MM.1S (cell line): ENCODE data around the gene NAA15.

ENCODE experiments used
- DNase-seq: peaks from one replicate; pipeline ENCODE4 v3.0.0-alpha.2; 2015
- H2AFZ ChIP-seq: fragments of 300-600 bp; sonication (generic); 2 replicates; pipeline ENCODE4 v1.6.0; 2016; ENCODE audit warnings: antibody characterized with exemption, low read length
- H3F3A ChIP-seq: fragments of 300-600 bp; sonication (generic); 2 replicates; pipeline ENCODE4 v1.6.1; 2016; ENCODE audit warnings: mild to moderate bottlenecking, antibody characterized with exemption, low read length, moderate library complexity, mixed read lengths; ENCODE audit not compliant: insufficient read depth
- H3K27ac ChIP-seq: fragments of 300-600 bp; sonication (generic); 2 replicates; pipeline ENCODE4 v1.5.1; 2016; ENCODE audit warnings: mild to moderate bottlenecking, low read length
- H3K27me3 ChIP-seq: fragments of 300-600 bp; sonication (generic); replicated peaks from 2 replicates; pipeline ENCODE4 v1.6.0; 2016; ENCODE audit warnings: low read length; ENCODE audit not compliant: insufficient read depth
- H3K36me3 ChIP-seq: fragments of 300-600 bp; sonication (generic); replicated peaks from 2 replicates; pipeline ENCODE4 v1.6.1; 2016; ENCODE audit warnings: mild to moderate bottlenecking, low read length, mixed read lengths; ENCODE audit not compliant: insufficient read depth
- H3K4me1 ChIP-seq: fragments of 300-600 bp; sonication (generic); 2 replicates; pipeline ENCODE4 v1.6.1; 2016; ENCODE audit warnings: low read length, mixed read lengths
- H3K4me2 ChIP-seq: fragments of 300-600 bp; sonication (generic); 2 replicates; pipeline ENCODE4 v1.6.0; 2016; ENCODE audit warnings: low read depth, low read length
- H3K4me3 ChIP-seq: fragments of 300-600 bp; sonication (generic); 2 replicates; pipeline ENCODE4 v1.5.1; 2016; ENCODE audit warnings: low read length, mixed read lengths
- H3K79me2 ChIP-seq: fragments of 300-600 bp; sonication (generic); 2 replicates; pipeline ENCODE4 v1.6.1; 2016; ENCODE audit warnings: mixed run types, low read length, mixed read lengths
- H3K9ac ChIP-seq: fragments of 300-600 bp; sonication (generic); 2 replicates; pipeline ENCODE4 v1.6.1; 2016; ENCODE audit warnings: low read length, mixed read lengths
- H3K9me2 ChIP-seq: fragments of 300-600 bp; sonication (generic); replicated peaks from 2 replicates; pipeline ENCODE4 v1.6.1; 2016; ENCODE audit warnings: mild to moderate bottlenecking, low read length, mixed read lengths; ENCODE audit not compliant: insufficient read depth
- H3K9me3 ChIP-seq: fragments of 300-600 bp; sonication (generic); replicated peaks from 2 replicates; pipeline ENCODE4 v1.6.1; 2016; ENCODE audit warnings: mild to moderate bottlenecking, low read length, mixed read lengths; ENCODE audit not compliant: insufficient read depth
- H4K20me1 ChIP-seq: fragments of 300-600 bp; sonication (generic); 2 replicates; pipeline ENCODE4 v1.6.1; 2016; ENCODE audit warnings: mild to moderate bottlenecking, low read length, moderate library complexity, mixed read lengths; ENCODE audit not compliant: insufficient read depth
- CTCF ChIP-seq: fragments of 300-600 bp; sonication (generic); IDR thresholded peaks from 2 replicates; pipeline ENCODE4 v1.5.1; 2016; ENCODE audit warnings: antibody characterized with exemption, low read length, mixed read lengths
- EZH2 ChIP-seq: fragments of 300-600 bp; sonication (generic); optimal IDR thresholded peaks from 2 replicates; pipeline ENCODE3; 2017; ENCODE audit warnings: low read depth, mild to moderate bottlenecking, antibody characterized with exemption, low read length, mixed read lengths
- EZH2phosphoT487 ChIP-seq: fragments of 300-600 bp; sonication (generic); IDR thresholded peaks from 2 replicates; pipeline ENCODE4 v1.6.1; 2018; ENCODE audit warnings: antibody characterized with exemption, low read length

Gene NAA15

DNA sequence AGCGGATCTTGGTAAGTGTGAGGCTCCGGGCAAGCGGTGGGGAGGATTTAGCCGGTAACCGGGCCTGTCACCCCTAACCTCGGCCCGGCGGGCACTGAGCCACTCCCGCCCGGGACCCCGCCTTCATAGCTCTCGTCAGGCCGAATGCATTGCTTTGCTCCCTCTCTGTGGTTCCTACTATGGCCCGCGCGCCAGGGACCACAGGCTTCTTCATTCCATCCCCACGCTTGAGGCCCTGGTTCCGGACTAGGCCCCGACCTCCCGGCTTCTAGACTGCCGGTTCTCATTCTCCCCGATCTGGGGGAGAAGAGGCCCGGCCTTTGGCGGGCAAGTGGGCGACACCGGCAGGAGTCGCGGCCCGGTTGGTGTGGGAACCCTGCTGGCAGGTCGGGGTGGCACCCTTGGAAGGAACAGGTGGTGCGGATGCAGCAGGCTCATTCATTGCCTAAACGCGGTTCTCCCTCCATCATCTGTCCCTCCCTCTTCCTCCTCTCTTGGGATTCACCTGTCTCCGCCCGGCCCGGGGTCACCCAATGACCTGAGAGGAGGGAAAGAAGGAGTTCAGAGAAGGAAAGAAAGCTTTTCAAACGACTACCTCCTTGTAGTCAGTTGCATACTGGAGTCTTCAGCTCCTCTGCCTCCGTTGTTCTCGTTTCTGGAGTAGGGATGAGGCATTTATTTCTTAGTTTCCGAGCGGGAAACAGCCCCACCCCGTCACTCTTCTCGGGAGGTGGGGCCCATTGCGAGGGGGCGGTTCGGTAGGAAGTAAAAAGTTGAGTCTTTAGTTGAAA is 711 bp downstream of the NAA15 start, which contains the start of gene NDUFC1:
Gene NDUFC1 (minus strand): TSS at position 657 of the 791 bp plus-strand sequence. CDS start 6,679 bp downstream, outside the sequence.
- peak within 1 kb of the TSS; percentile 92 for H3K9ac ChIP-seq
- H3K27me3 ChIP-seq = no peaks in the 10 kb centered on the region
- peaks cover 28% of the 10 kb centered on the region for H3F3A ChIP-seq
- peak; percentile 65 for DNase-seq
- no peaks in the 10 kb centered on the region for H3K9me3 ChIP-seq
- H3K36me3 ChIP-seq = 0 out of 2 replicates have a peak, but pooled peaks cover 2% of the 10 kb centered on the region
- peaks cover 17% of the 10 kb centered on the region for H3K4me1 ChIP-seq
- H3K27ac ChIP-seq = peak within 1 kb of the TSS; percentile 82
- TF ChIP-seq CTCF (peak; percentile 35), EZH2 (no peak), EZH2phosphoT487 (no peak)
- no peaks in the 10 kb centered on the region for H3K9me2 ChIP-seq
- H2AFZ ChIP-seq = peak within 1 kb of the TSS; percentile 76
- H3K4me2 ChIP-seq = peak within 1 kb of the TSS; percentile 76
- H3K4me3 ChIP-seq = peak within 1 kb of the TSS; percentile 95
- H4K20me1 ChIP-seq = peaks cover 27% of the 10 kb centered on the region
- peaks cover 87% of the 10 kb centered on the region for H3K79me2 ChIP-seq

GRCh38 chr4:139304920-139305319 is 3.6 kb downstream of the NAA15 start:
- H3K27me3 ChIP-seq = no peaks in the 10 kb centered on the region
- H3K9me2 ChIP-seq = no peaks in the 10 kb centered on the region
- H3K9me3 ChIP-seq = no peaks in the 10 kb centered on the region
- no peak overlapping the region for H3K4me3 ChIP-seq
- no peak overlapping the region for H3K4me2 ChIP-seq
- peaks cover 8% of the 10 kb centered on the region; the same call in 1 of the 2 replicates for H3K4me1 ChIP-seq
- no peak overlapping the region for H3K9ac ChIP-seq
- no peak overlapping the region for H3K27ac ChIP-seq
- peaks cover 96% of the 10 kb centered on the region for H3K79me2 ChIP-seq
- no peak overlapping the region for H2AFZ ChIP-seq
- peaks cover 23% of the 10 kb centered on the region for H3F3A ChIP-seq
- H3K36me3 ChIP-seq = 0 out of 2 replicates have a peak, but pooled peaks cover 4% of the 10 kb centered on the region
- H4K20me1 ChIP-seq = peaks cover 34% of the 10 kb centered on the region
- no peak for TF ChIP-seq EZH2
- TF ChIP-seq EZH2phosphoT487 = no peak
- no peak for TF ChIP-seq CTCF
- DNase-seq = no peak

GRCh38 chr4:139311909-139312308 is 10.6 kb downstream of the NAA15 start:
- Histone ChIP-seq H3F3A (no peaks in the 10 kb centered on the region), H3K27me3 (no peaks in the 10 kb centered on the region), H3K36me3 (0 out of 2 replicates have a peak, but pooled peaks cover 3% of the 10 kb centered on the region), H3K79me2 (peaks cover 100% of the 10 kb centered on the region), H4K20me1 (peaks cover 46% of the 10 kb centered on the region), H3K9me2 (no peaks in the 10 kb centered on the region), H3K9me3 (no peaks in the 10 kb centered on the region), H3K4me1 (peaks cover 2% of the 10 kb centered on the region; the same call in 1 of the 2 replicates), H3K9ac (no peak overlapping the region), H3K27ac (no peak overlapping the region), H3K4me3 (no peak overlapping the region), H2AFZ (no peak overlapping the region), H3K4me2 (no peak overlapping the region)
- no peak for TF ChIP-seq EZH2phosphoT487
- TF ChIP-seq EZH2 = no peak
- TF ChIP-seq CTCF = no peak
- DNase-seq = no peak
